IMR-90 (cell line): ENCODE data around the gene MSH3. TPM values are rescaled to one million over a fixed set of nuclear protein-coding genes. Genes with fewer than 3 reads are reported as not detected.

Experiments
- ATAC-seq: fragments of 200-7000 bp; cut with Tn5 transposase; 2 replicates; pipeline ENCODE4 v1.9.1; 2020; ENCODE audit warnings: low read depth, mild to moderate bottlenecking, moderate library complexity
- BruUV-seq: library from RNA; stranded (reverse); fragments of 400-500 nt; replicated peaks from 2 replicates; lab custom pipeline; 2021; lab: Mats Ljungman, UMichigan
- CTCF ChIA-PET: fragments of 300-600 bp; formaldehyde crosslinking; extraction: SDS; loops from one replicate; lab custom pipeline; 2021; ENCODE audit warnings: antibody characterized with exemption; lab: Yijun Ruan, JAX
- POLR2A ChIA-PET: fragments of 300-600 bp; sonication (Branson Sonifier 250); formaldehyde crosslinking; loops from one replicate; lab custom pipeline; 2022; ENCODE audit warnings: antibody characterized with exemption; ENCODE audit not compliant: unreplicated experiment; lab: Charles Lee
- DNase-seq: peaks from one replicate; pipeline ENCODE4 v3.0.0; 2013
- H2AFZ ChIP-seq: replicated peaks from 2 replicates; pipeline ENCODE3; 2013; ENCODE audit warnings: low read length, mild to moderate bottlenecking; ENCODE audit not compliant: poor library complexity
- H2AK5ac ChIP-seq: 2 replicates; pipeline ENCODE4 v1.6.1; 2013; ENCODE audit warnings: low read depth, low read length, inconsistent platforms
- H2AK9ac ChIP-seq: replicated peaks from 2 replicates; pipeline ENCODE3; 2013; ENCODE audit warnings: mild to moderate bottlenecking, low read depth, low read length, moderate library complexity; ENCODE audit not compliant: poor library complexity
- H2BK120ac ChIP-seq: 2 replicates; pipeline ENCODE4 v1.6.1; 2013; ENCODE audit warnings: low read depth, low read length, inconsistent platforms
- H2BK15ac ChIP-seq: 3 replicates; pipeline ENCODE4 v1.6.1; 2013; ENCODE audit warnings: low read depth, low read length, inconsistent platforms
- H2BK20ac ChIP-seq: 2 replicates; pipeline ENCODE4 v1.6.1; 2013; ENCODE audit warnings: low read depth, mild to moderate bottlenecking, inconsistent platforms, low read length, moderate library complexity
- H2BK5ac ChIP-seq: 2 replicates; pipeline ENCODE4 v1.6.1; 2013; ENCODE audit warnings: mild to moderate bottlenecking, low read depth, low read length, inconsistent platforms; ENCODE audit not compliant: poor library complexity, severe bottlenecking
- H3K14ac ChIP-seq: replicated peaks from 2 replicates; pipeline ENCODE4 v1.6.1; 2013; ENCODE audit warnings: low read depth, low read length, inconsistent platforms
- H3K18ac ChIP-seq: 2 replicates; pipeline ENCODE4 v1.6.1; 2013; ENCODE audit warnings: low read depth, low read length, control low read depth
- H3K23ac ChIP-seq: 2 replicates; pipeline ENCODE4 v1.6.1; 2013; ENCODE audit warnings: low read depth, low read length, inconsistent platforms
- H3K27ac ChIP-seq: 2 replicates; pipeline ENCODE4 v1.5.1; 2013; ENCODE audit warnings: mild to moderate bottlenecking, control low read depth, low read length; ENCODE audit not compliant: insufficient read depth
- H3K27me3 ChIP-seq: 2 replicates; pipeline ENCODE4 v1.6.1; 2013; ENCODE audit warnings: low read length; ENCODE audit not compliant: control insufficient read depth, insufficient read depth
- H3K36me3 ChIP-seq: 2 replicates; pipeline ENCODE4 v1.6.1; 2013; ENCODE audit warnings: low read length, mixed read lengths; ENCODE audit not compliant: control insufficient read depth, insufficient read depth
- H3K4ac ChIP-seq: 2 replicates; pipeline ENCODE4 v1.6.1; 2013; ENCODE audit warnings: low read depth, low read length, inconsistent platforms
- H3K4me1 ChIP-seq: 2 replicates; pipeline ENCODE4 v1.6.1; 2013; ENCODE audit warnings: low read length, mixed read lengths; ENCODE audit not compliant: control insufficient read depth, insufficient read depth
- H3K4me2 ChIP-seq: 2 replicates; pipeline ENCODE4 v1.6.1; 2013; ENCODE audit warnings: low read depth, mild to moderate bottlenecking, control low read depth, low read length, moderate library complexity
- H3K4me3 ChIP-seq: 2 replicates; pipeline ENCODE4 v1.5.1; 2013; ENCODE audit warnings: low read depth, mild to moderate bottlenecking, control low read depth, low read length, moderate library complexity; ENCODE audit not compliant: insufficient read depth
- H3K56ac ChIP-seq: 2 replicates; pipeline ENCODE4 v1.6.1; 2013; ENCODE audit warnings: low read length, inconsistent platforms; ENCODE audit not compliant: insufficient read depth; ENCODE audit errors: extremely low read depth
- H3K79me1 ChIP-seq, 2 experiments: 2 replicates each; pipeline ENCODE4 v1.6.1; 2013; ENCODE audit warnings: low read length in 2 of 2, inconsistent platforms in 1 of 2, low read depth in 1 of 2
- H3K9ac ChIP-seq: 2 replicates; pipeline ENCODE4 v1.6.1; 2013; ENCODE audit warnings: low read depth, low read length, control low read depth
- H3K9me1 ChIP-seq: 2 replicates; pipeline ENCODE4 v1.6.1; 2013; ENCODE audit warnings: low read length, inconsistent platforms; ENCODE audit not compliant: insufficient read depth
- H3K9me3 ChIP-seq: 2 replicates; pipeline ENCODE4 v1.6.1; 2013; ENCODE audit warnings: low read length; ENCODE audit not compliant: control insufficient read depth, insufficient read depth
- H4K20me1 ChIP-seq: 2 replicates; pipeline ENCODE4 v1.6.1; 2013; ENCODE audit warnings: low read length, inconsistent platforms; ENCODE audit not compliant: insufficient read depth
- H4K5ac ChIP-seq: 2 replicates; pipeline ENCODE4 v1.6.1; 2013; ENCODE audit warnings: mild to moderate bottlenecking, low read depth, low read length, control low read depth
- H4K8ac ChIP-seq, 2 experiments: 2 replicates each; pipeline ENCODE4 v1.6.1; 2013; ENCODE audit warnings: low read depth in 2 of 2, low read length in 2 of 2, control low read depth in 1 of 2, inconsistent platforms in 1 of 2
- H4K91ac ChIP-seq: 2 replicates; pipeline ENCODE4 v1.6.1; 2013; ENCODE audit warnings: low read depth, low read length, inconsistent platforms; ENCODE audit not compliant: insufficient read depth
- BHLHE40 ChIP-seq: fragments of 150-350 bp; IDR thresholded peaks from 2 replicates; pipeline ENCODE4 v1.6.1; 2016; ENCODE audit warnings: mild to moderate bottlenecking, low read depth, low read length
- CEBPB ChIP-seq: IDR thresholded peaks from 2 replicates; pipeline ENCODE4 v1.6.1; 2012; ENCODE audit warnings: low read depth, low read length, improper control_type of control experiment
- CTCF ChIP-seq: conservative IDR thresholded peaks from 2 replicates; pipeline ENCODE4 v1.5.1; 2012; ENCODE audit warnings: mild to moderate bottlenecking, low read depth, low read length, improper control_type of control experiment
- ELK1 ChIP-seq: fragments of 150-350 bp; IDR thresholded peaks from 2 replicates; pipeline ENCODE4 v1.6.1; 2016; ENCODE audit warnings: low read depth, mild to moderate bottlenecking, low read length, moderate library complexity, borderline replicate concordance
- MAFK ChIP-seq: IDR thresholded peaks from 2 replicates; pipeline ENCODE4 v1.6.1; 2012; ENCODE audit warnings: low read depth, low read length, improper control_type of control experiment
- MAZ ChIP-seq: IDR thresholded peaks from 2 replicates; pipeline ENCODE4 v1.6.1; 2012; ENCODE audit warnings: low read depth, mild to moderate bottlenecking, low read length, improper control_type of control experiment, moderate library complexity, borderline replicate concordance
- NFE2L2 ChIP-seq: fragments of 150-350 bp; IDR thresholded peaks from 2 replicates; pipeline ENCODE4 v1.6.1; 2016; ENCODE audit warnings: low read depth, mild to moderate bottlenecking, low read length
- POLR2A ChIP-seq: IDR thresholded peaks from 2 replicates; pipeline ENCODE4 v1.6.1; 2012; ENCODE audit warnings: mild to moderate bottlenecking, low read depth, low read length
- RAD21 ChIP-seq: IDR thresholded peaks from 2 replicates; pipeline ENCODE4 v1.6.1; 2012; ENCODE audit warnings: low read length, improper control_type of control experiment
- RCOR1 ChIP-seq: IDR thresholded peaks from 2 replicates; pipeline ENCODE4 v1.6.1; 2012; ENCODE audit warnings: mild to moderate bottlenecking, low read length, improper control_type of control experiment; ENCODE audit not compliant: insufficient replicate concordance
- RFX5 ChIP-seq: IDR thresholded peaks from 2 replicates; pipeline ENCODE4 v1.8.0; 2012; ENCODE audit warnings: low read depth, mild to moderate bottlenecking, low read length, moderate library complexity
- SMC3 ChIP-seq: fragments of 150-350 bp; IDR thresholded peaks from 2 replicates; pipeline ENCODE4 v1.6.1; 2016; ENCODE audit warnings: low read depth, mild to moderate bottlenecking, antibody characterized with exemption, low read length, moderate library complexity
- USF2 ChIP-seq: fragments of 150-350 bp; IDR thresholded peaks from 2 replicates; pipeline ENCODE4 v1.6.1; 2017; ENCODE audit warnings: mild to moderate bottlenecking, antibody characterized with exemption, low read length, low read depth
- WGBS, 2 experiments: methylation state at CpG; one replicate each; pipeline versions ENCODE4 v1.1.5 to v1.1.7; 2013; ENCODE audit warnings: missing lambda C conversion rate in 2 of 2; ENCODE audit not compliant: insufficient read length in 1 of 2; ENCODE audit errors: extremely low coverage in 2 of 2; 5-methylcytosine and 5-hydroxymethylcytosine counted together
- dilution Hi-C: fragments of 300-500 bp; cut with HindIII; formaldehyde crosslinking; loops from one replicate; pipeline ENCODE4 v1.14.3; 2018; ENCODE audit warnings: low sequenced_read_pairs; ENCODE audit not compliant: unreplicated experiment
- in situ Hi-C: fragments of 300-500 bp; cut with MboI; formaldehyde crosslinking; loops from 3 replicates; pipeline ENCODE4 v1.14.3; 2019; ENCODE audit warnings: low sequenced_read_pairs, inconsistent platforms, mixed read lengths
- intact Hi-C: fragments of 100-400 bp; cut with micrococcal nuclease; formaldehyde crosslinking; loops from 2 replicates; pipeline ENCODE4 v1.10.0; 2022
- polyA plus RNA-seq, 3 experiments: library from polyadenylated mRNA; depleted of rRNA; stranded (reverse); fragments of >200 nt; gene quantifications; 2 replicates each; pipeline ENCODE4 v1.2.3, GENCODE V29; 2012; ENCODE audit warnings: low replicate concordance in 1 of 3
- total RNA-seq: library from RNA; depleted of rRNA; stranded (reverse); fragments of >200 nt; gene quantifications from 2 replicates; pipeline ENCODE4 v1.2.3, GENCODE V29; 2012

The MSH3 gene
- total and polyA plus RNA-seq, 2 of the 4 experiments (the other 2 are of a cell fraction): 4.6 to 13.3 TPM

GRCh38 chr5:80917631-80918030 lies 263.2 kb downstream of the MSH3 start:
- H2AFZ ChIP-seq: no peak overlapping the region
- no peak overlapping the region for H3K4ac ChIP-seq
- POLR2A ChIA-PET: no interaction called here
- in situ Hi-C loops (no loop called here), dilution Hi-C loops (no loop called here), intact Hi-C loops (no loop called here)
- no peaks in the 10 kb centered on the region for H3K36me3 ChIP-seq
- H3K9me3 ChIP-seq: no peaks in the 10 kb centered on the region
- H3K4me2 ChIP-seq: no peak overlapping the region
- no peak overlapping the region for H3K9ac ChIP-seq
- H3K4me1 ChIP-seq: peaks cover 6% of the 10 kb centered on the region
- no TSS peak for BruUV-seq
- CTCF ChIA-PET: no interaction called here
- H2BK20ac ChIP-seq: no peak overlapping the region
- H3K23ac ChIP-seq: no peak overlapping the region
- WGBS, 2 experiments: no CpG with 5 or more reads among the region's 3 CpGs
- H3K56ac ChIP-seq: no peak overlapping the region
- H4K5ac ChIP-seq: no peak overlapping the region
- H2AK9ac ChIP-seq: no peak overlapping the region
- no peak for DNase-seq
- H2AK5ac ChIP-seq: no peak overlapping the region
- no peak for TF ChIP-seq USF2
- no peak for TF ChIP-seq NFE2L2
- TF ChIP-seq RFX5: no peak
- TF ChIP-seq ELK1: no peak
- TF ChIP-seq CTCF: no peak
- no peak for TF ChIP-seq SMC3
- no peak for TF ChIP-seq POLR2A
- TF ChIP-seq RCOR1: no peak
- TF ChIP-seq BHLHE40: no peak
- TF ChIP-seq MAZ: no peak
- no peak for TF ChIP-seq MAFK
- TF ChIP-seq RAD21: no peak
- no peak for TF ChIP-seq CEBPB
- no peak overlapping the region for H3K27ac ChIP-seq
- no peak overlapping the region for H3K4me3 ChIP-seq
- H2BK5ac ChIP-seq: no peak overlapping the region
- no peak for ATAC-seq
- no peak overlapping the region for H2BK120ac ChIP-seq
- no peak overlapping the region for H4K91ac ChIP-seq
- H4K8ac ChIP-seq: no peak overlapping the region
- H3K27me3 ChIP-seq: no peaks in the 10 kb centered on the region
- no peak overlapping the region for H3K18ac ChIP-seq
- no peak overlapping the region for H2BK15ac ChIP-seq
- no peak overlapping the region for H3K14ac ChIP-seq
- no peaks in the 10 kb centered on the region for H4K20me1 ChIP-seq
- H3K9me1 ChIP-seq: peaks cover 2% of the 10 kb centered on the region; the same call in 1 of the 2 replicates
- H3K79me1 ChIP-seq: no peaks in the 10 kb centered on the region
